Tibial nerve (tissue), 4 donors: ENCODE data around the gene DNTT.

Source experiments
- EP300 ChIP-seq, 2 donors: sonication (generic); formaldehyde crosslinking; IDR thresholded peaks; one replicate each; pipeline ENCODE4 v1.6.1; 2017; ENCODE audit warnings: antibody characterized with exemption in 2 of 2, mild to moderate bottlenecking in 1 of 2
- POLR2A ChIP-seq, 2 donors: fragments of 450-650 bp; IDR thresholded peaks; one replicate each; pipeline ENCODE4 v1.6.1; 2017; ENCODE audit warnings: antibody characterized with exemption in 2 of 2, mild to moderate bottlenecking in 2 of 2, moderate library complexity in 2 of 2
- TF ChIP-seq, protein P1 (sequence below), 5 experiments: fragments of 200-600 bp in 3 of 5; fragments of 450-650 bp in 2 of 5; sonication (generic) in 3 of 5; IDR thresholded peaks; one replicate each; pipeline ENCODE4 v1.5.1; 2016 to 2019; ENCODE audit warnings: antibody characterized with exemption in 5 of 5, mild to moderate bottlenecking in 3 of 5, moderate library complexity in 2 of 5

GRCh38 chr10:96288151-96288621 is 16.0 kb upstream of the DNTT start:
- TF ChIP-seq, protein P1, sequence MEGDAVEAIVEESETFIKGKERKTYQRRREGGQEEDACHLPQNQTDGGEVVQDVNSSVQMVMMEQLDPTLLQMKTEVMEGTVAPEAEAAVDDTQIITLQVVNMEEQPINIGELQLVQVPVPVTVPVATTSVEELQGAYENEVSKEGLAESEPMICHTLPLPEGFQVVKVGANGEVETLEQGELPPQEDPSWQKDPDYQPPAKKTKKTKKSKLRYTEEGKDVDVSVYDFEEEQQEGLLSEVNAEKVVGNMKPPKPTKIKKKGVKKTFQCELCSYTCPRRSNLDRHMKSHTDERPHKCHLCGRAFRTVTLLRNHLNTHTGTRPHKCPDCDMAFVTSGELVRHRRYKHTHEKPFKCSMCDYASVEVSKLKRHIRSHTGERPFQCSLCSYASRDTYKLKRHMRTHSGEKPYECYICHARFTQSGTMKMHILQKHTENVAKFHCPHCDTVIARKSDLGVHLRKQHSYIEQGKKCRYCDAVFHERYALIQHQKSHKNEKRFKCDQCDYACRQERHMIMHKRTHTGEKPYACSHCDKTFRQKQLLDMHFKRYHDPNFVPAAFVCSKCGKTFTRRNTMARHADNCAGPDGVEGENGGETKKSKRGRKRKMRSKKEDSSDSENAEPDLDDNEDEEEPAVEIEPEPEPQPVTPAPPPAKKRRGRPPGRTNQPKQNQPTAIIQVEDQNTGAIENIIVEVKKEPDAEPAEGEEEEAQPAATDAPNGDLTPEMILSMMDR (IDR thresholded peaks at IDR 0.05): no peak
- TF ChIP-seq POLR2A (IDR thresholded peaks at IDR 0.05) (no peak), EP300 (IDR thresholded peaks at IDR 0.05) (no peak)
